ENCODE results near the gene AIG1. TPM values are rescaled to one million over a fixed set of nuclear protein-coding genes. Genes with fewer than 3 reads are reported as not detected.

Gene AIG1
- polyA plus RNA-seq, 1 experiment, result 65.1 TPM

GRCh38 chr6:143213859-143214376 lies 153.2 kb downstream of the AIG1 start:
- H3K27ac ChIP-seq (ENCODE audit: low read depth, low read length), result no peak overlapping the region
- TF ChIP-seq, protein P1, sequence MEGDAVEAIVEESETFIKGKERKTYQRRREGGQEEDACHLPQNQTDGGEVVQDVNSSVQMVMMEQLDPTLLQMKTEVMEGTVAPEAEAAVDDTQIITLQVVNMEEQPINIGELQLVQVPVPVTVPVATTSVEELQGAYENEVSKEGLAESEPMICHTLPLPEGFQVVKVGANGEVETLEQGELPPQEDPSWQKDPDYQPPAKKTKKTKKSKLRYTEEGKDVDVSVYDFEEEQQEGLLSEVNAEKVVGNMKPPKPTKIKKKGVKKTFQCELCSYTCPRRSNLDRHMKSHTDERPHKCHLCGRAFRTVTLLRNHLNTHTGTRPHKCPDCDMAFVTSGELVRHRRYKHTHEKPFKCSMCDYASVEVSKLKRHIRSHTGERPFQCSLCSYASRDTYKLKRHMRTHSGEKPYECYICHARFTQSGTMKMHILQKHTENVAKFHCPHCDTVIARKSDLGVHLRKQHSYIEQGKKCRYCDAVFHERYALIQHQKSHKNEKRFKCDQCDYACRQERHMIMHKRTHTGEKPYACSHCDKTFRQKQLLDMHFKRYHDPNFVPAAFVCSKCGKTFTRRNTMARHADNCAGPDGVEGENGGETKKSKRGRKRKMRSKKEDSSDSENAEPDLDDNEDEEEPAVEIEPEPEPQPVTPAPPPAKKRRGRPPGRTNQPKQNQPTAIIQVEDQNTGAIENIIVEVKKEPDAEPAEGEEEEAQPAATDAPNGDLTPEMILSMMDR (IDR thresholded peaks at IDR 0.05; ENCODE audit: low read depth, low read length), result no peak
- DNase-seq (ENCODE audit: low read depth, low spot score), result no peak
- H3K27me3 ChIP-seq (ENCODE audit: control insufficient read depth, insufficient read depth, low read length), result no peaks in the 10 kb centered on the region
- ChIA-PET POLR2A (no interaction called here), CTCF (no interaction called here)
- H3K9me3 ChIP-seq (ENCODE audit: control insufficient read depth, insufficient read depth, low read length), result no peaks in the 10 kb centered on the region
- H3K4me3 ChIP-seq (ENCODE audit: low read depth, low read length), result no peak overlapping the region

GRCh38 chr6:143215363-143215762 lies 154.7 kb downstream of the AIG1 start:
- no peak for DNase-seq (ENCODE audit: low read depth, low spot score)
- Histone ChIP-seq H3K4me3 (ENCODE audit: low read depth, low read length) (no peak overlapping the region), H3K27me3 (ENCODE audit: control insufficient read depth, insufficient read depth, low read length) (no peaks in the 10 kb centered on the region), H3K9me3 (ENCODE audit: control insufficient read depth, insufficient read depth, low read length) (no peaks in the 10 kb centered on the region), H3K27ac (ENCODE audit: low read depth, low read length) (no peak overlapping the region)
- TF ChIP-seq, protein P1 (IDR thresholded peaks at IDR 0.05; ENCODE audit: low read depth, low read length), result no peak
- CTCF ChIA-PET, result no interaction called here
- POLR2A ChIA-PET, result no interaction called here

- POLR2A ChIA-PET, result no interaction called here
- Histone ChIP-seq H3K27ac (ENCODE audit: low read depth, low read length) (no peak overlapping the region), H3K27me3 (ENCODE audit: control insufficient read depth, insufficient read depth, low read length) (no peaks in the 10 kb centered on the region), H3K9me3 (ENCODE audit: control insufficient read depth, insufficient read depth, low read length) (no peaks in the 10 kb centered on the region), H3K4me3 (ENCODE audit: low read depth, low read length) (no peak overlapping the region)
- TF ChIP-seq, protein P1 (IDR thresholded peaks at IDR 0.05; ENCODE audit: low read depth, low read length), result no peak
- no peak for DNase-seq (ENCODE audit: low read depth, low spot score)
- CTCF ChIA-PET, result no interaction called here
Observed at GRCh38 chr6:143215771-143216170, 155.1 kb downstream of the AIG1 start.

- TF ChIP-seq, protein P1 (IDR thresholded peaks at IDR 0.05; ENCODE audit: low read depth, low read length), result no peak
- DNase-seq (ENCODE audit: low read depth, low spot score), result no peak
- CTCF ChIA-PET, result interaction anchor here (1.7 kb wide), 1 partner anchor 14 kb away, joined by 3 read pairs; no protein-coding TSS in a partner anchor
- Histone ChIP-seq H3K27ac (ENCODE audit: low read depth, low read length) (no peak overlapping the region), H3K27me3 (ENCODE audit: control insufficient read depth, insufficient read depth, low read length) (no peaks in the 10 kb centered on the region), H3K4me3 (ENCODE audit: low read depth, low read length) (no peak overlapping the region), H3K9me3 (ENCODE audit: control insufficient read depth, insufficient read depth, low read length) (no peaks in the 10 kb centered on the region)
- POLR2A ChIA-PET, result no interaction called here
Observed at GRCh38 chr6:143218233-143218632, 157.5 kb downstream of the AIG1 start.

DNA sequence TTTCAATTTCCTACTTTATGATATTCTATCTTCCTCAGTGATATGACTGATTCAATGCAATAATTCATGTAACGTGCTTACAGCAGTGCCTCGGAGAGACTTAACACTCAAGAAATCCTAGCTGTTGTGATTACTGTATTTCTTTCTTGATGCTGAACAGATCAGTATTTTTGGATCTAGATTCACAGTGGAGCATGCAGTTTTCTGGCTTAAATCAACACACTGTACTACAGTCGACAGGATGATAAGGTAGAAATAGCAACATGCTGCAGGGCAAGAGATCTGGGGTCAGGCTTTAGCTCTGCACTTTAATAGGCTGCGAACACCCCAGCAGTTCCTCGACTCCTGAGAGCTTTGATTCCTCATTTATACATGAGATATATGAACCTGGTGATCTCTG lies 161.0 kb downstream of the AIG1 start:
- H3K9me3 ChIP-seq (ENCODE audit: control insufficient read depth, insufficient read depth, low read length), result no peaks in the 10 kb centered on the region
- H3K27me3 ChIP-seq (ENCODE audit: control insufficient read depth, insufficient read depth, low read length), result no peaks in the 10 kb centered on the region
- DNase-seq (ENCODE audit: low read depth, low spot score), result no peak
- no peak overlapping the region for H3K4me3 ChIP-seq (ENCODE audit: low read depth, low read length)
- no peak overlapping the region for H3K27ac ChIP-seq (ENCODE audit: low read depth, low read length)
- CTCF ChIA-PET, result interaction anchor here (1.2 kb wide), 1 partner anchor 11 kb away, joined by 4 read pairs; no protein-coding TSS in a partner anchor
- POLR2A ChIA-PET, result no interaction called here
- TF ChIP-seq, protein P1 (IDR thresholded peaks at IDR 0.05; ENCODE audit: low read depth, low read length), result no peak

All from AG04450 (cell line).